Endothelial cell (in vitro differentiated cells): ENCODE data around the gene TMEM208. TPM values are rescaled to one million over a fixed set of nuclear protein-coding genes. Genes with fewer than 3 reads are reported as not detected.
A peak's percentile ranks its signal among the peaks of the same experiment; 100 is the strongest.

Experiments used
- DNase-seq: peaks from one replicate; pipeline ENCODE4 v3.0.0; 2021; ENCODE audit warnings: low spot score
- H3K27ac Mint-ChIP-seq: one replicate; pipeline ENCODE4 v1.8.0; 2021; ENCODE audit warnings: mixed read lengths, inconsistent platforms; ENCODE audit not compliant: unreplicated experiment
- H3K27me3 Mint-ChIP-seq: one replicate; pipeline ENCODE4 v1.8.0; 2021; ENCODE audit warnings: mild to moderate bottlenecking, moderate library complexity, mixed read lengths, inconsistent platforms; ENCODE audit not compliant: unreplicated experiment
- H3K36me3 Mint-ChIP-seq: one replicate; pipeline ENCODE4 v1.8.0; 2021; ENCODE audit warnings: mild to moderate bottlenecking, low read depth, mixed read lengths, inconsistent platforms; ENCODE audit not compliant: unreplicated experiment
- H3K4me1 Mint-ChIP-seq: one replicate; pipeline ENCODE4 v1.8.0; 2021; ENCODE audit warnings: mild to moderate bottlenecking, mixed read lengths, inconsistent platforms; ENCODE audit not compliant: unreplicated experiment
- H3K4me3 Mint-ChIP-seq: one replicate; pipeline ENCODE4 v1.8.0; 2021; ENCODE audit warnings: mild to moderate bottlenecking, mixed read lengths, inconsistent platforms; ENCODE audit not compliant: unreplicated experiment
- H3K9me3 Mint-ChIP-seq: one replicate; pipeline ENCODE4 v1.8.0; 2021; ENCODE audit warnings: mixed read lengths, inconsistent platforms; ENCODE audit not compliant: unreplicated experiment
- CTCF ChIP-seq: fragments of 200-600 bp; sonication (generic); IDR thresholded peaks from one replicate; pipeline ENCODE4 v1.5.0; 2021; ENCODE audit warnings: antibody characterized with exemption; ENCODE audit not compliant: unreplicated experiment
- total RNA-seq: library from RNA; stranded (reverse); fragmentation: NEBNext Ultra II Directional; extraction: Animal tissue kit (Norgen Biotek cat#: 25700); gene quantifications from one replicate; pipeline ENCODE4 v1.2.1, GENCODE V29; 2021; ENCODE audit not compliant: unreplicated experiment

Gene TMEM208
- total RNA-seq, 1 donor from 2014 or later: 33.6 TPM

GRCh38 chr16:67209565-67209964, 17.4 kb upstream of the TMEM208 start:
- Mint-ChIP-seq H3K27ac (no peak overlapping the region), H3K4me1 (peaks cover 29% of the 10 kb centered on the region), H3K27me3 (peaks cover 27% of the 10 kb centered on the region), H3K4me3 (peak overlapping the region; percentile 86), H3K36me3 (peaks cover 11% of the 10 kb centered on the region), H3K9me3 (no peaks in the 10 kb centered on the region)
- TF ChIP-seq CTCF: no peak
- no peak for DNase-seq

GRCh38 chr16:67210069-67210937, 16.6 kb upstream of the TMEM208 start:
- H3K4me3 Mint-ChIP-seq: no peak overlapping the region
- no peak overlapping the region for H3K27ac Mint-ChIP-seq
- DNase-seq: no peak
- H3K4me1 Mint-ChIP-seq: peaks cover 34% of the 10 kb centered on the region
- peaks cover 29% of the 10 kb centered on the region for H3K27me3 Mint-ChIP-seq
- no peaks in the 10 kb centered on the region for H3K9me3 Mint-ChIP-seq
- peaks cover 11% of the 10 kb centered on the region for H3K36me3 Mint-ChIP-seq
- TF ChIP-seq CTCF: no peak

- no peak for DNase-seq
- peak overlapping the region; percentile 48 for H3K4me3 Mint-ChIP-seq
- peak overlapping the region; percentile 16 for H3K27ac Mint-ChIP-seq
- H3K4me1 Mint-ChIP-seq: peaks cover 47% of the 10 kb centered on the region
- no peak for TF ChIP-seq CTCF
- peaks cover 31% of the 10 kb centered on the region for H3K27me3 Mint-ChIP-seq
- H3K9me3 Mint-ChIP-seq: no peaks in the 10 kb centered on the region
- peaks cover 11% of the 10 kb centered on the region for H3K36me3 Mint-ChIP-seq
These were observed 15.3 kb upstream of the TMEM208 start for GRCh38 chr16:67211674-67212073.

- peak overlapping the region; percentile 90 for H3K27ac Mint-ChIP-seq
- peak overlapping the region; percentile 42 for H3K4me3 Mint-ChIP-seq
- TF ChIP-seq CTCF: no peak
- peaks cover 21% of the 10 kb centered on the region for H3K36me3 Mint-ChIP-seq
- peaks cover 58% of the 10 kb centered on the region for H3K4me1 Mint-ChIP-seq
- H3K27me3 Mint-ChIP-seq: peaks cover 35% of the 10 kb centered on the region
- no peak for DNase-seq
- no peaks in the 10 kb centered on the region for H3K9me3 Mint-ChIP-seq
These were observed 14.2 kb upstream of the TMEM208 start for GRCh38 chr16:67212766-67213165.
